Neural cell (in vitro differentiated cells): Measurements from ENCODE around the gene MAGED1. TPM values are rescaled to one million over a fixed set of nuclear protein-coding genes. Genes with fewer than 3 reads are reported as not detected.

ENCODE experiments used
- H2AFZ ChIP-seq: fragments of 200-600, 300-800 bp; sonication (generic), shearing (Covaris generic); 2 replicates; pipeline ENCODE4 v1.6.0; 2014; ENCODE audit warnings: low read depth, mild to moderate bottlenecking, antibody characterized with exemption, low read length, moderate library complexity
- H3F3A ChIP-seq: fragments of 200-600 bp; shearing (Covaris generic); 2 replicates; pipeline ENCODE4 v1.6.1; 2016; ENCODE audit warnings: mild to moderate bottlenecking, moderate library complexity, mixed read lengths, antibody characterized with exemption, low read length; ENCODE audit not compliant: insufficient read depth, poor library complexity, severe bottlenecking
- H3K27ac ChIP-seq: fragments of 200-600, 300-800 bp; sonication (generic), shearing (Covaris generic); 2 replicates; pipeline ENCODE4 v1.5.1; 2014; ENCODE audit warnings: mild to moderate bottlenecking, low read length, moderate library complexity
- H3K27me3 ChIP-seq: fragments of 300-800, 200-600 bp; sonication (generic), shearing (Covaris generic); 2 replicates; pipeline ENCODE4 v1.6.0; 2014; ENCODE audit warnings: mild to moderate bottlenecking, low read depth, low read length, moderate library complexity; ENCODE audit not compliant: insufficient read depth
- H3K36me3 ChIP-seq: fragments of 300-800, 200-600 bp; sonication (generic), shearing (Covaris generic); 2 replicates; pipeline ENCODE4 v1.5.1; 2014; ENCODE audit warnings: mild to moderate bottlenecking, antibody characterized with exemption, low read length, moderate library complexity; ENCODE audit not compliant: insufficient read depth
- H3K4me2 ChIP-seq: fragments of 300-800, 200-600 bp; sonication (generic), shearing (Covaris generic); 2 replicates; pipeline ENCODE4 v1.6.0; 2014; ENCODE audit warnings: mild to moderate bottlenecking, low read length
- H3K4me3 ChIP-seq: fragments of 300-800, 200-600 bp; sonication (generic), shearing (Covaris generic); 2 replicates; pipeline ENCODE4 v1.5.1; 2014; ENCODE audit warnings: mild to moderate bottlenecking, low read length, moderate library complexity
- H3K79me2 ChIP-seq: fragments of 200-600 bp; shearing (Covaris generic); replicated peaks from 2 replicates; pipeline ENCODE4 v1.6.0; 2014; ENCODE audit warnings: mild to moderate bottlenecking, low read length, moderate library complexity; ENCODE audit not compliant: insufficient read depth
- H3K9ac ChIP-seq: fragments of 300-800, 200-600 bp; sonication (generic), shearing (Covaris generic); 2 replicates; pipeline ENCODE4 v1.6.1; 2016; ENCODE audit warnings: mild to moderate bottlenecking, low read length, mixed read lengths
- H3K9me2 ChIP-seq: fragments of 200-600 bp; shearing (Covaris generic); 2 replicates; pipeline ENCODE4 v1.6.1; 2016; ENCODE audit warnings: mild to moderate bottlenecking, low read length, mixed read lengths; ENCODE audit not compliant: insufficient read depth
- H3K9me3 ChIP-seq: fragments of 200-600, 300-800 bp; sonication (generic), shearing (Covaris generic); 2 replicates; pipeline ENCODE4 v1.6.1; 2016; ENCODE audit warnings: mild to moderate bottlenecking, mixed run types, low read length, moderate library complexity, mixed read lengths
- H4K20me1 ChIP-seq: fragments of 200-600 bp; shearing (Covaris generic); 2 replicates; pipeline ENCODE4 v1.6.1; 2016; ENCODE audit warnings: mild to moderate bottlenecking, mixed run types; ENCODE audit not compliant: insufficient read depth
- CTCF ChIP-seq: fragments of 450-650 bp; IDR thresholded peaks from 2 replicates; pipeline ENCODE4 v1.5.1; 2014; ENCODE audit warnings: antibody characterized with exemption, mild to moderate bottlenecking, moderate library complexity; ENCODE audit not compliant: poor library complexity, severe bottlenecking
- EP300 ChIP-seq: fragments of 450-650 bp; conservative IDR thresholded peaks from 2 replicates; pipeline ENCODE4 v1.6.1; 2014; ENCODE audit warnings: antibody characterized with exemption, mild to moderate bottlenecking, moderate library complexity; ENCODE audit not compliant: poor library complexity, severe bottlenecking
- EZH2 ChIP-seq: fragments of 200-600, 300-800 bp; shearing (Covaris generic), sonication (generic); IDR thresholded peaks from 2 replicates; pipeline ENCODE4 v1.6.1; 2014; ENCODE audit warnings: antibody characterized with exemption, low read length, borderline replicate concordance, mild to moderate bottlenecking; ENCODE audit not compliant: insufficient read depth, poor library complexity, severe bottlenecking
- MXI1 ChIP-seq: fragments of 450-650 bp; conservative IDR thresholded peaks from 2 replicates; pipeline ENCODE4 v1.6.1; 2014; ENCODE audit warnings: antibody characterized with exemption, mild to moderate bottlenecking; ENCODE audit not compliant: poor library complexity, severe bottlenecking
- POLR2AphosphoS5 ChIP-seq: IDR thresholded peaks from 2 replicates; pipeline ENCODE4 v1.6.1; 2012
- RAD21 ChIP-seq: fragments of 450-650 bp; conservative IDR thresholded peaks from 2 replicates; pipeline ENCODE4 v1.6.1; 2014; ENCODE audit warnings: antibody characterized with exemption, mild to moderate bottlenecking, moderate library complexity
- REST ChIP-seq: IDR thresholded peaks from 2 replicates; pipeline ENCODE4 v1.6.1; 2012; ENCODE audit warnings: borderline replicate concordance
- SMC3 ChIP-seq: fragments of 450-650 bp; conservative IDR thresholded peaks from 2 replicates; pipeline ENCODE4 v1.6.1; 2014; ENCODE audit warnings: antibody characterized with exemption, mild to moderate bottlenecking, moderate library complexity; ENCODE audit not compliant: poor library complexity
- TAF1 ChIP-seq: IDR thresholded peaks from 2 replicates; pipeline ENCODE4 v1.6.1; 2012; ENCODE audit warnings: low read depth
- polyA plus RNA-seq: library from polyadenylated mRNA; depleted of rRNA; stranded (reverse); fragments of >200 nt; gene quantifications from 2 replicates; pipeline ENCODE4 v1.2.3, GENCODE V29; 2014

The MAGED1 gene
- polyA plus RNA-seq, 1 donor from 2014 or later = 378 TPM

- no peak for TF ChIP-seq MXI1
- no peak for TF ChIP-seq POLR2AphosphoS5
- no peak for TF ChIP-seq RAD21
- TF ChIP-seq SMC3 = no peak
- no peak for TF ChIP-seq CTCF
- TF ChIP-seq EZH2 = no peak
- no peak for TF ChIP-seq EP300
- TF ChIP-seq REST = no peak
- TF ChIP-seq TAF1 = no peak
- Histone ChIP-seq H3K4me3 (no peak overlapping the region), H3K9ac (no peak overlapping the region), H3K79me2 (no peaks in the 10 kb centered on the region), H3K36me3 (no peaks in the 10 kb centered on the region), H3K27ac (no peak overlapping the region), H3K4me2 (no peak overlapping the region), H3F3A (no peaks in the 10 kb centered on the region), H3K27me3 (no peaks in the 10 kb centered on the region), H4K20me1 (no peaks in the 10 kb centered on the region), H3K9me2 (no peaks in the 10 kb centered on the region), H2AFZ (no peak overlapping the region), H3K9me3 (no peaks in the 10 kb centered on the region)
These were observed 24.2 kb downstream of the MAGED1 start for GRCh38 chrX:51917604-51918003.

- H3F3A ChIP-seq = no peaks in the 10 kb centered on the region
- TF ChIP-seq TAF1 (no peak), REST (no peak), POLR2AphosphoS5 (no peak), CTCF (no peak), EP300 (no peak)
- H3K4me3 ChIP-seq = no peak overlapping the region
- H3K27ac ChIP-seq = no peak overlapping the region
- no peaks in the 10 kb centered on the region for H3K27me3 ChIP-seq
- no peak overlapping the region for H3K4me2 ChIP-seq
- no peaks in the 10 kb centered on the region for H3K79me2 ChIP-seq
- no peaks in the 10 kb centered on the region for H3K9me3 ChIP-seq
- no peaks in the 10 kb centered on the region for H3K36me3 ChIP-seq
- H4K20me1 ChIP-seq = no peaks in the 10 kb centered on the region
- no peak overlapping the region for H2AFZ ChIP-seq
- H3K9me2 ChIP-seq = no peaks in the 10 kb centered on the region
- H3K9ac ChIP-seq = no peak overlapping the region
These were observed 29.1 kb downstream of the MAGED1 start for GRCh38 chrX:51922561-51922960.
